GM13977 (cell line): ENCODE results near the gene IFI35.
"Not testable (repeated sequence)": the region's sequence is repeated elsewhere in the genome, so short reads cannot be mapped to it uniquely, and the experiment has no call there.

Experiments
- DNase-seq: peaks from one replicate; pipeline ENCODE4 v3.0.0; 2012; ENCODE audit warnings: low spot score
- in situ Hi-C: fragments of 300-500 bp; cut with MboI; formaldehyde crosslinking; loops from one replicate; pipeline ENCODE4 v1.12.0; 2022; ENCODE audit warnings: low sequenced_read_pairs, low pct_unique_long_range_greater_than_20kb, mixed read lengths, inconsistent platforms; ENCODE audit not compliant: unreplicated experiment
- TF ChIP-seq, protein P1 (sequence below): IDR thresholded peaks from 2 replicates; pipeline ENCODE4 v1.5.1; 2012; ENCODE audit warnings: mild to moderate bottlenecking, control low read depth; ENCODE audit not compliant: insufficient read depth; ENCODE audit errors: extremely low read depth, missing control alignments

The IFI35 gene

GRCh38 chr17:42989141-42989540 is 17.4 kb upstream of the IFI35 start:
- TF ChIP-seq, protein P1, sequence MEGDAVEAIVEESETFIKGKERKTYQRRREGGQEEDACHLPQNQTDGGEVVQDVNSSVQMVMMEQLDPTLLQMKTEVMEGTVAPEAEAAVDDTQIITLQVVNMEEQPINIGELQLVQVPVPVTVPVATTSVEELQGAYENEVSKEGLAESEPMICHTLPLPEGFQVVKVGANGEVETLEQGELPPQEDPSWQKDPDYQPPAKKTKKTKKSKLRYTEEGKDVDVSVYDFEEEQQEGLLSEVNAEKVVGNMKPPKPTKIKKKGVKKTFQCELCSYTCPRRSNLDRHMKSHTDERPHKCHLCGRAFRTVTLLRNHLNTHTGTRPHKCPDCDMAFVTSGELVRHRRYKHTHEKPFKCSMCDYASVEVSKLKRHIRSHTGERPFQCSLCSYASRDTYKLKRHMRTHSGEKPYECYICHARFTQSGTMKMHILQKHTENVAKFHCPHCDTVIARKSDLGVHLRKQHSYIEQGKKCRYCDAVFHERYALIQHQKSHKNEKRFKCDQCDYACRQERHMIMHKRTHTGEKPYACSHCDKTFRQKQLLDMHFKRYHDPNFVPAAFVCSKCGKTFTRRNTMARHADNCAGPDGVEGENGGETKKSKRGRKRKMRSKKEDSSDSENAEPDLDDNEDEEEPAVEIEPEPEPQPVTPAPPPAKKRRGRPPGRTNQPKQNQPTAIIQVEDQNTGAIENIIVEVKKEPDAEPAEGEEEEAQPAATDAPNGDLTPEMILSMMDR, result no peak
- no peak for DNase-seq
- in situ Hi-C loops, result no loop called here

GRCh38 chr17:42989726-42990652 is 16.6 kb upstream of the IFI35 start:
- DNase-seq, result no peak
- in situ Hi-C loops, result no loop called here
- TF ChIP-seq, protein P1, result no peak

DNA sequence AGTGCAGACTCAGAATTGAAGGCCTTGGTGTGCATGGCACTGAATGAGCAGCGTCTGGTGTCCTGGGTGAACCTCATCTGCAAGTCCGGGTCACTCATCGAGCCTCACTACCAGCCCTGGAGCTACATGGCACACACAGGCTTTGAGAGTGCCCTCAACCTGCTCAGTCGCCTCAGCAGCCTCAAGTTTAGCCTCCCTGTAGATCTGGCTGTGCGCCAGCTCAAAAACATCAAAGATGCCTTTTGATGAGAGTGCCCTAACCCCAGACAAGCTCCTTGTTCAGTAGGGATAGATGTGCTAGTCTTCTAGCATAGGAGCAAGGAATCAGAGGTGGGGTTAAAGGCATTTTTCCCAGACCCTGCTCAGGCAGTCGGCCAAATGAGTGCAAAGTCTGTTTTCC is 15.1 kb upstream of the IFI35 start:
- no peak for DNase-seq
- TF ChIP-seq, protein P1, result no peak
- in situ Hi-C loops, result no loop called here

DNA sequence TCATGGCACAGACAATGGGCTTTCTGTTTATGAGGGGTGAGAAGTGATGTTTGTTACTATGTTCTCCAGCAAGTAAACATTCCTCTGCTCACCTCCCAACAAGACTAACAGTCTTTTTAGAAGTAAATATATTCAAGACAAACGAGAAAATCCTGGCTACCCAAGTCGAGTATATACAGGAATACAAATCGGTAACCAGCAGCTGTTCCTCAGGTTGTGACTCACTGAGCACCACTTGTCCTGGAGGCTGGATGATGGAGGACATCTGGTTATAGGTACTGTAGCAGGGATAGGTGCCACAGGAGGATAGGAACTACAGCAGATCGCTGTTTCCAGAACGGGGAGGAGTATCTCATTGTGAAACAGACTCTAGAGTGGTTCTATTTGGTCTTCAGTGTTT is 13.7 kb upstream of the IFI35 start:
- DNase-seq, result no peak
- in situ Hi-C loops, result no loop called here
- TF ChIP-seq, protein P1, result no peak

DNA sequence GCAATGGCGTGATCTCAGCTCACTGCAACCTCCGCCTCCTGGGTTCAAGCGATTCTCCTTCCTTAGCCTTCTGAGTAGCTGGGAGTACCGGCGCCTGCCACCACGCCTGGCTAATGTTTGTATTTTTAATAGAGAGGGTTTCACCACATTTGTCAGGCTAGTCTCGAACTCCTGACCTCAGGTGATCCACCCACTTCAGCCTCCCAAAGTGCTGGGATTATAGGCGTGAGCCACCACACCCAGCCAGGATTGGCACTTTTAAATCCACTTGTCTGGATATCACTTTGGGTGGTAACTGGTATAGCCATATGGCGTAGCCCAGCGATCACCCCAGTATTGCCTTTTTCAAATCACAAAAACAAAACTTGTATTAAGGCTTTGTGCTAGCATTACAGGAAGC is 12.7 kb upstream of the IFI35 start:
- DNase-seq, in situ Hi-C loops: not testable (repeated sequence)

GRCh38 chr17:42997390-42997983 is 9.1 kb upstream of the IFI35 start:
- TF ChIP-seq, protein P1, result no peak
- in situ Hi-C loops, result no loop called here
- no peak for DNase-seq

DNA sequence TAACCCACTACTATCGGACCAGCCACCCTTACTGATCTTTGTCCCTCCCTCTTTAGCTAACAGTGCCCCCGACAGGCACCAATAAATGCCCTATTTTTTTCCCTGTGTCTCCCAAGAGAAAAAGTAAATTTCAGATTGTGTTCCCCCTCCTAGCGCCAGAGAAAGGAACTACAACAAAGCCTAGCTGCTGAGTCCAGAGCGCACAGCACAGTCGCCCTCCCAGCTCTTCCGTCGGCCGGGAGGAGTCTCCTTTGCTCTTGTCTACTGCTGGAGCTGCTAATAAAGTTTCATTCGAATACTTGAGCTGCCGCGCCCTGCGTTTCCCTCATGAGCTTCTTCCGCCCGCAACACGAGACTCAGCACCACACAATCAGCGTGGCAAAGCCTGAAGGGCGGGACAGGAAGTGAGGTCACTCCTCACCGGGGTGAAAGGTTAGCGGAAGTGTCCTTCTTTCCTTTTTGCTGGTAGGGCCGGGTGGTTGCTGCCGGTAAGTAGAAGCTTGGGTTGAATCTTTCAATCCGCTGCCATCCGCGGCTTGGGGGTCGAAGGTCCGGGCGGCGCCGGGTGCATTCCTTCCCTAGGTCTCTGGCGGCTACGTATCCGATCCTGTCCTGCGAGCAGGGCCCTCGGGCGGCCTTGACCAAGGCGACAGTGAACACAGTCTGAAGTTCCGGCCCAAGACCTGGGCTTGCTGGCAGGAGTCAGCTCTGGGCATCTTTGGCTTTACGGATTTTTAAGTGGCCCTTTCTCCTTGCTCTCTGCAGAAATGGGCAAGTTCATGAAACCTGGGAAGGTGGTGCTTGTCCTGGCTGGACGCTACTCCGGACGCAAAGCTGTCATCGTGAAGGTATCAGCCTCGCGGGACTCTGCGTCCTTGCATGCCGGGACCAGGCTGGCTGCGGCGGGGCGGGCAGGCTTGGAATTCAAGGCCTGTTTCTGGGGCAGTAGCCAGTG is 8.3 kb upstream of the IFI35 start, which contains the start of gene RPL27:
RPL27 (plus strand) TSS at position 436 of the 955 bp plus-strand sequence; CDS start at position 768, 332 bp downstream.
- TF ChIP-seq, protein P1, result peak; percentile 76
- in situ Hi-C loops, result no loop called here
- peak; percentile 90 for DNase-seq
